Cerebellar nuclear complex (tissue), 1 donor: ENCODE measurements around the gene CILP2.

ENCODE experiments used
- DNase-seq, 2 experiments: peaks; one replicate each; lab custom pipeline; 2025; lab: John Stamatoyannopoulos, UW

Gene CILP2

GRCh38 chr19:19544954-19545591 lies 7.0 kb downstream of the CILP2 start:
- no peak for DNase-seq

- no peak for DNase-seq
Measured at GRCh38 chr19:19545707-19546106, 7.6 kb downstream of the CILP2 start.

DNA sequence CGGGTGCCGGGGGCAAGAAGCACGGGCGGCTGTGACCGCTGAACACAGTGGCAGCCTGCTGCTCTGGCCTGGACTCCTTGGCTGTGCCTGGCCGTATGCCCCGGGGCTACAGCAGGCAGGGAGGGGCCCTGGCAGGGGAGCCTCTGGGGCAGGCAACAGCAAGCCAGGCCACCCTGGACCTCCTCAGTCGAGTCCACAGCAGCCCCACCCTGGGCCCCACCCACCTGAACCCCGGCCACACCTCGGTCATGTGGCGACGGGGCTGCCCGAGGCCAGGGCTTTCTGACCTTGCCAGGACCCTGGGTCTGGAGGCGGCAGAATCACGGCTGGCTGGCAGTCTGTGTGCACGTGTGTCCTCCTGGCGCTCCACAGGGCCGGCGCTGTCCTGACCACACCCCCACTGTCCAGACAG lies 8.7 kb downstream of the CILP2 start:
- no peak for DNase-seq

DNA sequence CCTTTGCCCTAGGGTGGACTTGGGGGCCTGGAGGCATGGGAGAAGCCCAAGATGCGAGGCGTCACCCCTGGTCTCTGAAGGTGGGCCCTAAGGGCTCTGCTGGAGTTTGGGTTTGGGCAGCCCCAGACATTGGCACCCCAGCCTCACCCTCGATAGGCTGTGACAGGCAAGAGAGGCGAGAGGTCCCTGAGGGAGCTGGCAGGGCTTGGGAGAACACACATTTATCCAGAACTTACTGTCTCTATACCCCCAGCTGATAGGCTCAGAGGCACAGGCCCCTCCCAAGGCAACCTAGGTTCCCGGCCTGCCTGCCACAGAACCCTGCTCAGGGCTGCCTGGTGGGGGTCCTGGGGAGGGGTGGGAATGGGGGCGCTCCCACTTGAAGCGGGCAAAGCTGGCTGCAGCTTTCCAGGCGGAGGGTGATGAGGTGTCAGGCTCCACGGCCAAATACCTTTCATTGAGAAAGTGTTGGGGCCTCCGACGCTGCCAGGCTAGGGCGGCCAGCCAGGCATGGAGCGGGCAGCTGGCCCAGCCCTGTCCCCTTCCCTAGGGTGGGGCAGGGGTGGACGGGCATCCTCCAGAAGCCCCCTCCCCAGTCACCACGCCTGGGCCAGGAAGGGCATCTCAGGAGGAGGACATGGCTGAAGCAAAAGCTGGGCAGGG lies 9.7 kb downstream of the CILP2 start:
- no peak for DNase-seq

GRCh38 chr19:19548915-19549759 lies 11.1 kb downstream of the CILP2 start:
- DNase-seq: no peak

GRCh38 chr19:19549804-19550464 lies 11.9 kb downstream of the CILP2 start:
- DNase-seq: no peak

GRCh38 chr19:19550485-19550929 lies 12.4 kb downstream of the CILP2 start:
- DNase-seq: no peak

DNA sequence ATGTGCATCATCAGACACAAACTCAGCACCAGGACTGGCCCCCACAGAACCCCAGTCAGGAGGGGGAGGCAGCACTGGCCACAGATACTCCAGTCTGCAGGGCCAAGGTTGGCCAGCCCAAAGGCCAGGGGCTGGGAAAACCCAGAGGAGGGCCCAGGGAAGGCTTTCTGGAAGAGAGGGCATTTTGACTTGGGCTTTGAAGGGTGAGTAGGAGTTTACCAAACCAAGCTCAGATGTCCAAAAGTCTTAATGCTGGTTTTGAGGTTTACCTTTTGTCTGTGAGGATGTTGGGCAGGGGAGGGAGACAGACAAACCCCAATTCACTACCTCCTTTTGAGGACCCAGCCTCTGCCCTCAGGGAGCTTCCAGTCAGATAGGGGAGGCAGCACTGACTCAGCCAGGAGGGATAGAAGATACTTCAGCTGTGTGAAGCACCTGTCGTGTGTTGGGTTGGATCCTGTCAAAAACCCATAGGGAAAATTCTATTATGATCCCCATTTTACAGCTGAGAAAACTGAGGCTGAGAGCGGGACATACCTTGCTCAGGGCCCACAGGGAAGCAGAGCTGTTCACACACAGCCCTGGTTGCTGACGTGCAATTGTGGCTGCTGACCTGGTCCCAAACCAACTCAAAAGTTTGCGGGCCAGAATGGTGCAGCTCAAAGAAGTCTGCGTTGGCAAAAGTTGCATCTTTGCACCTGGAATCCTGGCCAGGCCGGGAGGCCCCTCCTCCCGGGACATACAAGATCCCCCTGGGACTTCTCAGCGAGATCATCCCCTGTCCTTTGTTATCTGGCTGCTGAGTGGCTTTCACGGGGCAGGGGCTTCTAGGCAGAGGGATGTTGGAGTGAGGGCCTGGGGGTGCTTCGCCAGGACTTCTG lies 13.1 kb downstream of the CILP2 start:
- DNase-seq: no peak

- no peak for DNase-seq
Measured at GRCh38 chr19:19551853-19552192, 13.8 kb downstream of the CILP2 start.

DNA sequence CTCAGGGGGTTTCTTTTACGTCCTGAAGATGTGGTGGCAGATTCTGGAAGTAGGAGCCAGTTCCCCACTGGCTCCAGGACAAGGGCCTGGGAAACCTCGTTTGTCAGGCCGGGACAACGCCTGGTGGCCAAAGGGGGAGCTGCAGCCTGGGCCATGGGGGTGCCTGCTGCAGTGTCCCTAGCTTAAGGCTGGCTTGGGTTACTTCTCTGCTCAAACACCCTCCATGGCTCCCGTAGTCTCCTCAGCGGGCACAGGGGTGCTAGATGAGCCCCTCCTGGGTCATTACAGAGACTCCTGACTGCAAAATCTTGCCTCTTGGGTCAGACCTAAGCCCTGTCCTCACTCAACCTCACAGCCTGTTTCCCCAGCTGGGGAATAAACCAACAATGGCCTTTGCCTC lies 14.7 kb downstream of the CILP2 start:
- no peak for DNase-seq

DNA sequence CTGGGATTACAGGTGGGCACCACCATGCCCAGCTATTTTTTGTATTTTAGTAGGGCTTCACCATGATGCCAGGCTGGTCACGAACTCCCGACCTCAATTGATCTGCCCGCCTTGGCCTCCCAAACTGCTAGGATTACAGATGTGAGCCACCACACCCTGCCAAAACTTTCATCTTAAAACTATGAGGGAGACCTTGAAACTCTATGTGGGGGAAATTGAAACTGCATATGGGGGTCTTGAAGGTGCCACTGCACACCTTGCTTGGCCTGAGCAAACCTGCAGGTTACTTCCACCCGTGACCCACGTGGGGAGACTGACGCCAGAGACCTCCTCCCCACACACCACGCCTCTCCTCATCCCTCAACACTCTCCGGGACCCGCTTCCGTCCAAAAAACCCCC lies 15.6 kb downstream of the CILP2 start:
- no peak for DNase-seq

- DNase-seq: no peak
Measured at GRCh38 chr19:19554074-19555023, 16.3 kb downstream of the CILP2 start.

DNA sequence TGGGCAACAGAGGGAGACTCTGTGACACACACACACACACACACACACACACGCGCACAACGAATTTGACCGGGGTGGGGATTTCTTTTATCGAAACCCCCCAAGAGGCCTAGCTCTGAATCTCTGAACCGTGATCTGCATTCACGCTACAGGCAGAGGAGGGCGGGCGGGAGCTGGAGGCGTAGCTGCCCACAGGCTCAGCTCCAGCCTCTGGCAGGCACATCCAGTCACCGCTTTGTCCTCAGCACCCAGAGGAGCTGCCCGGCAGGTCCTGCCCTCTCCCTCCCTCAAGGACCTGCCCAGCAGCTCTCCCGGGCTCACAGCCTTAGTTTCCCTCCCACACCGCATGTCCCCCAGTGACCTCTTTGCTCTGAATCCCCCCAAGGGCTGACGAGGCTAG lies 20.0 kb downstream of the CILP2 start:
- no peak for DNase-seq

GRCh38 chr19:19558636-19559035 lies 20.6 kb downstream of the CILP2 start:
- DNase-seq: no peak

GRCh38 chr19:19559931-19560330 lies 21.9 kb downstream of the CILP2 start:
- no peak for DNase-seq

DNA sequence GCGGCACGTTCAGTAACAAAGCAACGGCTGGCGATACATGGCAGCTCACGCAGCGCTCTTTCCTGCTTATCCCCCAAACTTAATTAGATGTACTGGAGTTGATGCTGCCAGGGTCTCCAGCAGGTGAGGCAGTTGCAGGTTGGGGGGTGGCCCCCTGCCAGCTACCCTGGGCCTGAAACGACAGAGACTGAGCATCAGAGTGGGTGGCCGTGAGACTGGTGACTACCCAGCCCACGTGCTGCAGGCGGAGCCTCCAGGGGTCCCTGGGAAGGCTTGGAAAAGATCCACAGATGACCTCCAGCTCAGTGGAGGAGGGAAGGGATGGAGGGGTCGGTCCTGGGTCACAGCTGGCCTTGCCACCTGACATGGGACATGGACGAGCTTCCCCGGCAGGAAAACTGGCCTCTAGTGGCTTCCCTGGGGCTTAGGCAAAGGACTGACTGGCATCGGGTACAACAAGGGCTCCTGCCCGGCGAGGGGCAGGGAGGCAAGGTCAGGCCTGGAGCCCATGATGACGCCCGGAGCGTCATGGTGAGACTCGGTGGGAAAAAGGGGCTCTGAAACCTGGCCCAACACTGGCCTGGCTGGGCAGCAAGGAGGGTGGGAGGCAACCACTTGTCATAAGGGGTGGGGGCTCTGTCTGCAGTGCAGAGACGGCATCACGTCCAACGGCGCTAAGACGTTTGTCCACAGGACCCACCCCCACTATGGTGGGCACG lies 24.0 kb downstream of the CILP2 start:
- no peak for DNase-seq

DNA sequence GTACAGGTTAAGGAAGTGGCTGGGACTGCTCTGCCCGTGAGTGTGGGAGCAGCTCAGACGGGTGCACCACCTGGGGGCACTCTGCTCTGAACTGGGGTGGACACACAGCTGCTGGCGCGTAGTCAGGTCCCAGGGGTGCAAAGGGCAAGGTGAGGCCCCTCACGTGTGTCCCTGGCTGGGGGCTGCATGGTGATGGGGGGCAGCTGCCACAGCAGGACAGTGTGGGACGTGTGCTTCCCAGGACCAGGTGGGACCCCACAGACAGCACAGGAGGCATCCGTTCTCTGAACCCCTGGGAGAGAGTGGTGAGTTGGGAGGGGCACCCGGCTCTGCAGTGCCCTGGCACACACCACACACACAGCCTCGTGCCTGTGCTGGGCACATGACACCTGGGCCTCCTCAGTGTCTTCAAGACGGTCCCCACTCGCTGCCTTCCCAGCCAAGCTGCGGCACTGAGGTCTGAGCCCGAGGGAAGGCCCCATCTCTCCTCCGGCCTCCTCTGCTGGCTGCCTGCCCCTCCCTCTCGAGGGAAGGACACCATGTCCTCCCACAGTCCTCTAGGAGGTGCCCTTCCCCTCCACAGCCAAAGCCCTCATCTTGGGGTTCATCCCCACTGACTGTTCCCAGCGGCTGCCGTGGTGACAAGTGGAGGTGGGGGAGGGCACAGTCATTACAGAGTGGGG lies 24.7 kb downstream of the CILP2 start:
- no peak for DNase-seq

GRCh38 chr19:19563348-19563848 lies 25.3 kb downstream of the CILP2 start:
- no peak for DNase-seq

GRCh38 chr19:19566306-19566705 lies 28.2 kb downstream of the CILP2 start:
- DNase-seq: no peak
